ENCODE results near the gene SPOCK1.

SPOCK1 gene

DNA sequence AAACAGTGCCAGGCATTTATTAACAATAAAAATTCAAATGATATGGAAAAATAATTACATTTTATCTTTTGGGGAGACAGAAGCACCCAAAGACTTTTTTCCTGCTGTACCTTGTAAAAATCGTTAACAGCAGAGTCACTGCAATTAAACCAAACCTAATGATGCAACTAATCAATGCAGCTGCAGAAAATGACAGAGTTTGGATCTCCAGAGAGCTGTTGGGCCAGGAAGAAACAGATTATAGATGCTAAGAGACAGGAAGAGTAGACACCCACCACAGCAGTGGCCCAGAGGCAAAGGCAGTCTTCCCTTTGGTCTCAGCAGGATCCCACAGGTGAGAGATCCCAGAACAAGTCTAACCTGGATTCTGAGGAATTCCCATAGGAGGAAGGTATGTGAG lies 53.0 kb downstream of the SPOCK1 start:
- Histone ChIP-seq H3K9ac (ENCODE audit: insufficient read length) (no peak overlapping the region), H3K27ac (no peak overlapping the region), H3K9me3 (ENCODE audit: low read depth, low read length) (no peaks in the 10 kb centered on the region), H3K4me3 (no peak overlapping the region), H3K36me3 (ENCODE audit: insufficient read depth, low read length) (no peaks in the 10 kb centered on the region)
- TF ChIP-seq FOXP2 (optimal IDR thresholded peaks at IDR 0.05; ENCODE audit: control extremely low read depth, extremely low read length, insufficient read depth) (no peak), POLR2AphosphoS5 (IDR thresholded peaks at IDR 0.05; ENCODE audit: borderline replicate concordance, low read depth, low read length) (no peak), EZH2 (IDR thresholded peaks at IDR 0.05) (no peak)
- DNase-seq (ENCODE audit: low read depth, low spot score) = no peak

GRCh38 chr5:137442660-137443059 lies 56.5 kb downstream of the SPOCK1 start:
- Histone ChIP-seq H3K4me3 (no peak overlapping the region), H3K36me3 (ENCODE audit: insufficient read depth, low read length) (no peaks in the 10 kb centered on the region), H3K27ac (no peak overlapping the region), H3K9me3 (ENCODE audit: low read depth, low read length) (no peaks in the 10 kb centered on the region), H3K9ac (ENCODE audit: insufficient read length) (no peak overlapping the region)
- TF ChIP-seq EZH2 (IDR thresholded peaks at IDR 0.05) (no peak), FOXP2 (optimal IDR thresholded peaks at IDR 0.05; ENCODE audit: control extremely low read depth, extremely low read length, insufficient read depth) (no peak), POLR2AphosphoS5 (IDR thresholded peaks at IDR 0.05; ENCODE audit: borderline replicate concordance, low read depth, low read length) (no peak)
- no peak for DNase-seq (ENCODE audit: low read depth, low spot score)

GRCh38 chr5:137441476-137441875 lies 57.6 kb downstream of the SPOCK1 start:
- H3K4me3 ChIP-seq = no peak overlapping the region
- H3K9ac ChIP-seq (ENCODE audit: insufficient read length) = no peak overlapping the region
- no peak for DNase-seq (ENCODE audit: low read depth, low spot score)
- no peaks in the 10 kb centered on the region for H3K36me3 ChIP-seq (ENCODE audit: insufficient read depth, low read length)
- TF ChIP-seq POLR2AphosphoS5 (IDR thresholded peaks at IDR 0.05; ENCODE audit: borderline replicate concordance, low read depth, low read length) (no peak), EZH2 (IDR thresholded peaks at IDR 0.05) (no peak), FOXP2 (optimal IDR thresholded peaks at IDR 0.05; ENCODE audit: control extremely low read depth, extremely low read length, insufficient read depth) (no peak)
- H3K27ac ChIP-seq = no peak overlapping the region
- H3K9me3 ChIP-seq (ENCODE audit: low read depth, low read length) = no peaks in the 10 kb centered on the region

GRCh38 chr5:137440795-137441194 lies 58.3 kb downstream of the SPOCK1 start:
- H3K9ac ChIP-seq (ENCODE audit: insufficient read length) = no peak overlapping the region
- H3K9me3 ChIP-seq (ENCODE audit: low read depth, low read length) = no peaks in the 10 kb centered on the region
- H3K36me3 ChIP-seq (ENCODE audit: insufficient read depth, low read length) = no peaks in the 10 kb centered on the region
- TF ChIP-seq POLR2AphosphoS5 (IDR thresholded peaks at IDR 0.05; ENCODE audit: borderline replicate concordance, low read depth, low read length) (no peak), FOXP2 (optimal IDR thresholded peaks at IDR 0.05; ENCODE audit: control extremely low read depth, extremely low read length, insufficient read depth) (no peak), EZH2 (IDR thresholded peaks at IDR 0.05) (no peak)
- no peak for DNase-seq (ENCODE audit: low read depth, low spot score)
- H3K27ac ChIP-seq = no peak overlapping the region
- no peak overlapping the region for H3K4me3 ChIP-seq

GRCh38 chr5:137439645-137440044 lies 59.5 kb downstream of the SPOCK1 start:
- Histone ChIP-seq H3K9ac (ENCODE audit: insufficient read length) (no peak overlapping the region), H3K9me3 (ENCODE audit: low read depth, low read length) (no peaks in the 10 kb centered on the region), H3K27ac (no peak overlapping the region), H3K36me3 (ENCODE audit: insufficient read depth, low read length) (no peaks in the 10 kb centered on the region), H3K4me3 (no peak overlapping the region)
- no peak for DNase-seq (ENCODE audit: low read depth, low spot score)
- no peak for TF ChIP-seq FOXP2 (optimal IDR thresholded peaks at IDR 0.05; ENCODE audit: control extremely low read depth, extremely low read length, insufficient read depth)
- TF ChIP-seq EZH2 (IDR thresholded peaks at IDR 0.05) = no peak
- TF ChIP-seq POLR2AphosphoS5 (IDR thresholded peaks at IDR 0.05; ENCODE audit: borderline replicate concordance, low read depth, low read length) = no peak

GRCh38 chr5:137438932-137439331 lies 60.2 kb downstream of the SPOCK1 start:
- TF ChIP-seq POLR2AphosphoS5 (IDR thresholded peaks at IDR 0.05; ENCODE audit: borderline replicate concordance, low read depth, low read length) = no peak
- no peak for TF ChIP-seq FOXP2 (optimal IDR thresholded peaks at IDR 0.05; ENCODE audit: control extremely low read depth, extremely low read length, insufficient read depth)
- TF ChIP-seq EZH2 (IDR thresholded peaks at IDR 0.05) = no peak
- DNase-seq (ENCODE audit: low read depth, low spot score) = no peak

DNA sequence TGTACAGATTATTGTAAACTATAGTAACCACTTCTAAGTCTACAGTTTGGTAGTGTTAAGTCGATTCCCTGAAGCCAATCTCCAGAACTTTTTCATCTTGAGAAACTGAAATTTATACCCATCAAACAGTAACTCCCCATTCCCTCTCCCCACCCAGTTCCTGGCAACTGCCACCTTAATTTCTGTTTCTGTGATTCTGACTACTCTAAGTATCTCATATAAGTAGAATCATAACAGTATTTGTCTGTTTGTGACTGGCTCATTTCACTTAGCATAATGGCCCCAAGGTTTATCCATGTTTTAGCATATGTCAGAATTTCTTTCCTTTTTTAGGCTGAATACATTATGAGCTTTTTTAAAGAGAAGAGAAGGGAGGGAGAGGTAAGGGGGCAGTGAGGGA lies 61.4 kb downstream of the SPOCK1 start:
- TF ChIP-seq EZH2 (IDR thresholded peaks at IDR 0.05) (no peak), FOXP2 (optimal IDR thresholded peaks at IDR 0.05; ENCODE audit: control extremely low read depth, extremely low read length, insufficient read depth) (no peak), POLR2AphosphoS5 (IDR thresholded peaks at IDR 0.05; ENCODE audit: borderline replicate concordance, low read depth, low read length) (no peak)
- DNase-seq (ENCODE audit: low read depth, low spot score) = no peak
- Histone ChIP-seq H3K36me3 (ENCODE audit: insufficient read depth, low read length) (no peaks in the 10 kb centered on the region), H3K27ac (no peak overlapping the region), H3K4me3 (no peak overlapping the region), H3K9me3 (ENCODE audit: low read depth, low read length) (no peaks in the 10 kb centered on the region), H3K9ac (ENCODE audit: insufficient read length) (no peak overlapping the region)

More at GRCh38 chr5:137438932-137439331, 60.2 kb downstream of the SPOCK1 start:
- Histone ChIP-seq H3K36me3 (ENCODE audit: insufficient read depth, low read length) (no peaks in the 10 kb centered on the region), H3K9ac (ENCODE audit: insufficient read length) (no peak overlapping the region), H3K4me3 (no peak overlapping the region), H3K27ac (no peak overlapping the region), H3K9me3 (ENCODE audit: low read depth, low read length) (no peaks in the 10 kb centered on the region)

DNA sequence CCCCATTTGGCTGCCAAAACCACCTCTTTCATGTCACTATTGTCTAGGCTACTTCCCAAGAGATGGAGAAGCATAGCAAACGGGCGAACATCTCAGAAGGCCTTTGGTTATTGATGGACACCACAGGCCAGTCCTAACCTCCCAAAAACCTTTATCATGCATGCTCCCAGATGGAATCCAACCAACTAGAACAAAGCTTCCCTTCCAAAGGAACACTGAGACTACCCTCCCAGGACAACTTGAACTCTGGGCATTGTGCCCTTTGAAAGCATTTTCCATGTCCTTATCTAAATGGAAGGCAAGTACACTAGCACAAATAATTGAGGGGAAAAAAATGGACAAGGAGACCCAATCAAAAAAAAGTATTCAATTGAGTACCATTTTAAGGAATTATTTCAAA lies 65.6 kb downstream of the SPOCK1 start:
- no peak for DNase-seq (ENCODE audit: low read depth, low spot score)
- TF ChIP-seq FOXP2 (optimal IDR thresholded peaks at IDR 0.05; ENCODE audit: control extremely low read depth, extremely low read length, insufficient read depth) (no peak), EZH2 (IDR thresholded peaks at IDR 0.05) (no peak), POLR2AphosphoS5 (IDR thresholded peaks at IDR 0.05; ENCODE audit: borderline replicate concordance, low read depth, low read length) (no peak)
- Histone ChIP-seq H3K36me3 (ENCODE audit: insufficient read depth, low read length) (no peaks in the 10 kb centered on the region), H3K9me3 (ENCODE audit: low read depth, low read length) (no peaks in the 10 kb centered on the region), H3K9ac (ENCODE audit: insufficient read length) (no peak overlapping the region), H3K4me3 (no peak overlapping the region), H3K27ac (no peak overlapping the region)

GRCh38 chr5:137432376-137432775 lies 66.8 kb downstream of the SPOCK1 start:
- TF ChIP-seq POLR2AphosphoS5 (IDR thresholded peaks at IDR 0.05; ENCODE audit: borderline replicate concordance, low read depth, low read length) = no peak
- TF ChIP-seq EZH2 (IDR thresholded peaks at IDR 0.05) = no peak
- no peak for TF ChIP-seq FOXP2 (optimal IDR thresholded peaks at IDR 0.05; ENCODE audit: control extremely low read depth, extremely low read length, insufficient read depth)
- H3K4me3 ChIP-seq = no peak overlapping the region
- DNase-seq (ENCODE audit: low read depth, low spot score) = no peak

More at GRCh38 chr5:137432376-137432775, 66.8 kb downstream of the SPOCK1 start:
- H3K36me3 ChIP-seq (ENCODE audit: insufficient read depth, low read length) = no peaks in the 10 kb centered on the region
- H3K27ac ChIP-seq = no peak overlapping the region
- no peak overlapping the region for H3K9ac ChIP-seq (ENCODE audit: insufficient read length)
- no peaks in the 10 kb centered on the region for H3K9me3 ChIP-seq (ENCODE audit: low read depth, low read length)

Data from SK-N-MC (cell line).